Astrocyte (in vitro differentiated cells and primary cell): Measurements from ENCODE around the gene DOK6. TPM values are rescaled to one million over a fixed set of nuclear protein-coding genes. Genes with fewer than 3 reads are reported as not detected.

ENCODE experiments used
- DNase-seq: peaks from one replicate; pipeline ENCODE4 v3.0.0-alpha.2; 2010; ENCODE audit warnings: low read depth
- FAIRE-seq: peaks from 2 replicates; lab custom pipeline; 2011; peaks lifted over from hg19 to GRCh38; lab: Jason Lieb, UNC
- H2AFZ ChIP-seq: 2 replicates; pipeline ENCODE4 v1.6.0; 2012; ENCODE audit warnings: low read depth, low read length, inconsistent platforms
- H3K27ac ChIP-seq: 2 replicates; pipeline ENCODE4 v1.5.1; 2011; ENCODE audit warnings: low read depth, low read length, inconsistent platforms
- H3K27me3 ChIP-seq: 2 replicates; pipeline ENCODE4 v1.6.0; 2011; ENCODE audit warnings: low read length, inconsistent platforms; ENCODE audit not compliant: insufficient read depth
- H3K36me3 ChIP-seq: 2 replicates; pipeline ENCODE4 v1.5.1; 2011; ENCODE audit warnings: low read length, inconsistent platforms; ENCODE audit not compliant: insufficient read depth
- H3K4me1 ChIP-seq: 2 replicates; pipeline ENCODE4 v1.5.1; 2011; ENCODE audit warnings: low read length, inconsistent platforms; ENCODE audit not compliant: insufficient read depth
- H3K4me2 ChIP-seq: 2 replicates; pipeline ENCODE4 v1.6.0; 2012; ENCODE audit warnings: low read length, inconsistent platforms
- H3K4me3 ChIP-seq: 2 replicates; pipeline ENCODE4 v1.5.1; 2011; ENCODE audit warnings: low read depth, mild to moderate bottlenecking, low read length, inconsistent platforms; ENCODE audit not compliant: insufficient read depth
- H3K79me2 ChIP-seq: 2 replicates; pipeline ENCODE4 v1.6.0; 2012; ENCODE audit warnings: mild to moderate bottlenecking, low read length, inconsistent platforms; ENCODE audit not compliant: insufficient read depth
- H3K9ac ChIP-seq: 2 replicates; pipeline ENCODE4 v1.6.0; 2012; ENCODE audit warnings: mild to moderate bottlenecking, low read length, inconsistent platforms
- H3K9me3 ChIP-seq: 2 replicates; pipeline ENCODE4 v1.5.1; 2012; ENCODE audit warnings: low read depth, mild to moderate bottlenecking, low read length, inconsistent platforms; ENCODE audit not compliant: insufficient read depth
- H4K20me1 ChIP-seq: 2 replicates; pipeline ENCODE4 v1.6.0; 2012; ENCODE audit warnings: low read length, inconsistent platforms; ENCODE audit not compliant: insufficient read depth
- H3K27ac Mint-ChIP-seq: one replicate; pipeline ENCODE4 v1.8.0; 2021; ENCODE audit warnings: mild to moderate bottlenecking, mixed read lengths; ENCODE audit not compliant: unreplicated experiment
- H3K27me3 Mint-ChIP-seq: one replicate; pipeline ENCODE4 v1.8.0; 2021; ENCODE audit warnings: low read depth, mixed read lengths; ENCODE audit not compliant: unreplicated experiment
- H3K36me3 Mint-ChIP-seq: one replicate; pipeline ENCODE4 v1.8.0; 2021; ENCODE audit warnings: low read depth, mixed read lengths; ENCODE audit not compliant: unreplicated experiment
- H3K4me1 Mint-ChIP-seq: one replicate; pipeline ENCODE4 v1.8.0; 2021; ENCODE audit warnings: low read depth, mixed read lengths; ENCODE audit not compliant: unreplicated experiment
- H3K4me3 Mint-ChIP-seq: one replicate; pipeline ENCODE4 v1.8.0; 2021; ENCODE audit warnings: mild to moderate bottlenecking, moderate library complexity, mixed read lengths; ENCODE audit not compliant: unreplicated experiment
- H3K9me3 Mint-ChIP-seq: one replicate; pipeline ENCODE4 v1.8.0; 2021; ENCODE audit warnings: mild to moderate bottlenecking, mixed read lengths; ENCODE audit not compliant: unreplicated experiment
- CTCF ChIP-seq: IDR thresholded peaks from 2 replicates; pipeline ENCODE4 v1.5.1; 2011; ENCODE audit warnings: low read depth, mild to moderate bottlenecking, inconsistent platforms, low read length, moderate library complexity; ENCODE audit not compliant: insufficient read depth
- EZH2 ChIP-seq: IDR thresholded peaks from 2 replicates; pipeline ENCODE4 v1.6.1; 2012; ENCODE audit warnings: mild to moderate bottlenecking, low read length, inconsistent platforms; ENCODE audit not compliant: insufficient read depth
- total RNA-seq: library from RNA; stranded (reverse); gene quantifications from 2 replicates; pipeline ENCODE4 v1.2.1, GENCODE V29; 2021

Gene DOK6
- total RNA-seq, 1 donor from 2014 or later = 2.9 TPM

- no peak for DNase-seq
- Mint-ChIP-seq H3K9me3 (no peaks in the 10 kb centered on the region), H3K27ac (no peak overlapping the region), H3K4me1 (no peaks in the 10 kb centered on the region), H3K27me3 (peaks cover 4% of the 10 kb centered on the region), H3K36me3 (no peaks in the 10 kb centered on the region), H3K4me3 (no peak overlapping the region)
- Histone ChIP-seq H3K79me2 (no peaks in the 10 kb centered on the region), H3K36me3 (no peaks in the 10 kb centered on the region), H2AFZ (no peak overlapping the region), H4K20me1 (no peaks in the 10 kb centered on the region), H3K9me3 (no peaks in the 10 kb centered on the region), H3K9ac (no peak overlapping the region), H3K4me3 (no peak overlapping the region), H3K27ac (no peak overlapping the region), H3K4me1 (no peaks in the 10 kb centered on the region), H3K27me3 (no peaks in the 10 kb centered on the region), H3K4me2 (no peak overlapping the region)
- no peak for TF ChIP-seq CTCF
- TF ChIP-seq EZH2 = no peak
- no peak for FAIRE-seq
These were observed 20.4 kb upstream of the DOK6 start for GRCh38 chr18:69380324-69380723.

GRCh38 chr18:69383186-69383585 lies 17.5 kb upstream of the DOK6 start:
- no peak overlapping the region for H3K4me3 Mint-ChIP-seq
- Histone ChIP-seq H3K27ac (no peak overlapping the region), H3K4me1 (no peaks in the 10 kb centered on the region), H3K4me3 (no peak overlapping the region), H3K79me2 (no peaks in the 10 kb centered on the region), H3K27me3 (no peaks in the 10 kb centered on the region), H4K20me1 (no peaks in the 10 kb centered on the region), H2AFZ (no peak overlapping the region), H3K9ac (no peak overlapping the region), H3K36me3 (no peaks in the 10 kb centered on the region), H3K4me2 (no peak overlapping the region), H3K9me3 (no peaks in the 10 kb centered on the region)
- no peaks in the 10 kb centered on the region for H3K4me1 Mint-ChIP-seq
- DNase-seq (no peak), FAIRE-seq (no peak)
- no peaks in the 10 kb centered on the region for H3K36me3 Mint-ChIP-seq
- H3K9me3 Mint-ChIP-seq = no peaks in the 10 kb centered on the region
- TF ChIP-seq CTCF = no peak
- TF ChIP-seq EZH2 = no peak
- H3K27ac Mint-ChIP-seq = no peak overlapping the region
- H3K27me3 Mint-ChIP-seq = peaks cover 4% of the 10 kb centered on the region

- H3K79me2 ChIP-seq = no peaks in the 10 kb centered on the region
These were observed 13.5 kb upstream of the DOK6 start for GRCh38 chr18:69387186-69387585.

More at GRCh38 chr18:69387186-69387585, 13.5 kb upstream of the DOK6 start:
- DNase-seq (no peak), FAIRE-seq (no peak)
- Histone ChIP-seq H2AFZ (no peak overlapping the region), H3K4me1 (no peaks in the 10 kb centered on the region), H3K27me3 (no peaks in the 10 kb centered on the region), H3K4me3 (no peak overlapping the region), H3K27ac (no peak overlapping the region), H4K20me1 (no peaks in the 10 kb centered on the region), H3K9me3 (no peaks in the 10 kb centered on the region), H3K9ac (no peak overlapping the region), H3K36me3 (no peaks in the 10 kb centered on the region), H3K4me2 (no peak overlapping the region)
- Mint-ChIP-seq H3K4me1 (no peaks in the 10 kb centered on the region), H3K4me3 (no peak overlapping the region), H3K9me3 (no peaks in the 10 kb centered on the region), H3K27ac (no peak overlapping the region), H3K36me3 (no peaks in the 10 kb centered on the region), H3K27me3 (no peaks in the 10 kb centered on the region)
- TF ChIP-seq CTCF (no peak), EZH2 (no peak)
